Right forelimb (tissue), 1 donor: ENCODE data around the gene PSG3.
A peak's percentile ranks its signal among the peaks of the same experiment; 100 is the strongest.
"Not testable (repeated sequence)": the region's sequence is repeated elsewhere in the genome, so short reads cannot be mapped to it uniquely, and the experiment has no call there.

ENCODE experiments used
- DNase-seq: peaks from one replicate; pipeline ENCODE4 v3.0.0-alpha.2; 2018

The PSG3 gene

DNA sequence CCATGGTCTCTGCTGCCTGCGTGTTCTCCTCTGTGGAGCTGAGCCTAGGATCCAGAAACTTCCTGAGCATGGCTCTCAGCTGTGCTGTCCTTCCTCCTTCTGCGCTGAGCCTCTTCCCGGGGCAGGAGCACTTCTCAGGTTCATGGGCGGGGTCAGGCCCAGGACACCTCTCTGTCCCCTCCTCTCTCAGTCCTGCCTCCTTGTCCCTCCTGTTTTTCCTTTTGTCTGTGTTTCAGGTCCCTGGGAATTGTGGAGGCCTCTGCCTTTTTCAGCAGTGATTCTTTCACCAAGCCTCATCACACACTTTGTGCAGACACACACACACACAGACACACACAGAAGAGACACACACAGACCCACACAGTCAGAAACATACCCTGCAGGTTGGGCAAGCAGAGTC lies at the start of gene PSG3:
PSG3 (minus strand) TSS at position 101 of the 400 bp plus-strand sequence; CDS start at position 4, 97 bp downstream.
- DNase-seq, result not testable (repeated sequence)

- not testable (repeated sequence) for DNase-seq
Measured at GRCh38 chr19:42788766-42789165, 48.5 kb upstream of the PSG3 start.

- not testable (repeated sequence) for DNase-seq
Measured at GRCh38 chr19:42787766-42788165, 47.5 kb upstream of the PSG3 start.

GRCh38 chr19:42776750-42777612 lies 36.7 kb upstream of the PSG3 start:
- peak; percentile 55 for DNase-seq

DNA sequence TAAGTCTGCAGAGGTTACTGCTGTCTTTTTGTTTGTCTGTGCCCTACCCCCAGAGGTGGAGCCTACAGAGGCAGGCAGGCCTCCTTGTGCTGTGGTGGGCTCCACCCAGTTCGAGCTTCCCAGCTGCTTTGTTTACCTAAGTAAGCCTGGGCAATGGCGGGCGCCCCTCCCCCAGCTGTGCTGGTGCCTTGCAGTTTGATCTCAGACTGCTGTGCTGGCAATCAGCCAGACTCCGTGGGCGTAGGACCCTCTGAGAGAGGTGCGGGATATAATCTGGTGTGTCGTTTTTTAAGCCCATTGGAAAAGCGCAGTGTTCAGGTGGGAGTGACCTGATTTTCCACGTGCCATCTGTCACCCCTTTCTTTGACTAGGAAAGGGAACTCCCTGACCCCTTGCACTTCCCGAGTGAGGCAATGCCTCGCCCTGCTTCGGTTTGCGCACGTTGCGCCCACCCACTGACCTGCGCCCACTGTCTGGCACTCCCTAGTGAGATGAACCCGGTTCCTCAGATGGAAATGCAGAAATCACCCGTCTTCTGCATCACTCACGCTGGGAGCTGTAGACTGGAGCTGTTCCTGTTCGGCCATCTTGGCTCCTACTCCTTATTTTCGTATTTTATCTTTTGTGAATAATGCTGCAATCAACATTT lies 34.4 kb upstream of the PSG3 start:
- DNase-seq, result not testable (repeated sequence)

GRCh38 chr19:42767319-42767718 lies 27.0 kb upstream of the PSG3 start:
- not testable (repeated sequence) for DNase-seq

DNA sequence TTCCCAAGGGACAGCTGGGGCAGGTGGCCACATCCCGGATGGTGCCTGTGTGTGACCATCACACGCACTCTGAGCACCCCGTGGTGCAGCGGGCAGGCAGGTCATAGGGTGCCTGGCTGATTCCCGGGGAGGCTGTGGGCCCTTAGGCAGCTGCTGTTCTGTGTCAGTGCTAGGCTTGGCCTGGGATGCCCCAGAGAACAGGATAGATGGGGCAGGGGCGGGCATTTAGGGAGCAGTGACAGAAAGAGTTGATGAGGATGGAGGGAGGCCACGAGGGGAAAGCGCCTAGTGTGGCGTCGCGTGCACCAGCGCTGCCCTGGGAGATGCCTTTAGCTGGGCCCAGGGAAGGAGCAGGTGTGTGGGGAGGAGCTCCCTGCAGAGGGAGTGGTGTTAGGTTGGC lies 26.6 kb upstream of the PSG3 start:
- DNase-seq, result not testable (repeated sequence)

DNA sequence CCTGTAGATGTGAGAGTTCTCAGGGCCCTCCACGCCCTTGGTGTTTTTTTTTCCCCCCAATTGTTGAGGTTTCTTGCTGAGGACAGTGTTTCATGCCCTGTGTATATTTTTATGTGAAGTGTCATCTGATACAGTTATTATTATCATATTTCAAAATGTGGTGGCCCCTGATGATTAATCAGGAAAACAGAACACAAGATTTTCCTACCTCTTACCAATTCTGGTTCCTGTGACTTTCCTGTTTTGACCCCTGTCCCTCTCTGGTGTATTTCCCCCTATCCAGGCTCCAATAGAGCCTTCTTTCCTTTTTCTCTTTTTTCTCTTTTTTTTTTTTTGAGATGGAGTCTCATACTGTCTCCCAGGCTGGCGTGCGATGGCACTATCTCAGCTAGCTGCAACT lies 24.6 kb upstream of the PSG3 start:
- DNase-seq, result no peak

DNA sequence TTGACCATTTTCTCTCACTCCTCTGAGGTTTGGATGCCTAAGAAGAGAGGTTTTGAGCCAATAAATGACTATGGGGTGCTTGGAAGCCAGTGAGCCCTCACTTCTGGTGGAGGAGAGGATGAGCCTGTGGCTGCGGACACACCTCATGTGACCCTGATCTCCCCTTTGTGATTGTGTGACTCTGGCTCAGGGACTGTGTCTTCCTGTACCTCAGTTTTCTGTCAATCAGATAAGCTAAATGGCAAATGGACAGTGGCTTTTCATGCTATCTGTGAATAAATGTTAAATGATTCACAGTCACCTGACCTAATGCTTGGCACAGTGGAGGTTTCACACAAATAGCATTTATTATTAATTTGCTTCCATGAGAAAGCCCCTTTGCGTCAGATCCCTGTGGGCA lies 22.5 kb upstream of the PSG3 start:
- no peak for DNase-seq

GRCh38 chr19:42761924-42762295 lies 21.6 kb upstream of the PSG3 start:
- DNase-seq, result not testable (repeated sequence)

DNA sequence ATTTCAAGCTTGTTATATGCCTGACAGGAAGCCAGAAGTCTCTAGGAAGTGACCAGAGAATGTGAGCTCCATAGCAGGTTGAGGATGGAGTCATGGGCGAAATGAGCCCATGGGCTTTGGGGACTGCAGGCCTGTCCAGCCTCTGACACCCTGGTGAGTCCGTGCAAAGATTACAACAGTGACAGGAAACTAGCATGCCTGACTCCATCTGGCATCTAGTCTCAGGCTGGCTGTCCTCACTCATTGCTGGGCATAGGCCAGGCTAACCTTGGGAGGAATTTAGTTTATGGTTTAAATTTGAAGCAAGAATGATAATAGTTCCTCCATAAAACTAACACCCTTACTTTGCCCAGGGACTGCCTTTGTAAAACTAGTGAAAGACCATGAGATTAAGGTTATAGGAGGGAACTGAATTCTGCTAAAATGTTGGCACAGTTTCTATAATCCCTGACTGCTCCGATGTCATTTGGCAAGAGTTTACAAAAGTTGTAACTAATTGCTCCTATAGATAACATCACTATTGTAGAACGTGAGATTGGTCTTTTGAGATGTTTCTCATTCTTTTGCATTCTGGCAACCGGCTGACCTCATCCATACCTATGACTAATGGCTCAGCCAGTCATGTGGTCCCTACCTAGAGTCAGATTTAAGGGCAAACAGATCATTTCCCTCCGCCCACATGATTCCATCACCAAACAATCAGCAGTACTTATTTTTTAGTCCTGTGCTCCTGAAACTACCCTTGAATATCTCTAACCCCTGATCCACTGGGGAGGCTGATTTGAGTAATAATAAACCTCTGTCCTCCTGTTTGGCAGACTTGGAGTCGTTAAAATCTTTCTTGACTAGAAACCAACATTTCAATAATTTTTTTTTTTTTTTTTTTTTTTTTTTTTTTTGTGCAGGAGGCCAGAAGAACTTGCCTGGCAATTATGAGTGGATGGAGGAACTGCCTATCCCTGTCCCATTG lies 21.0 kb upstream of the PSG3 start:
- DNase-seq, result not testable (repeated sequence)

- DNase-seq, result not testable (repeated sequence)
Measured at GRCh38 chr19:42758667-42759066, 18.4 kb upstream of the PSG3 start.

DNA sequence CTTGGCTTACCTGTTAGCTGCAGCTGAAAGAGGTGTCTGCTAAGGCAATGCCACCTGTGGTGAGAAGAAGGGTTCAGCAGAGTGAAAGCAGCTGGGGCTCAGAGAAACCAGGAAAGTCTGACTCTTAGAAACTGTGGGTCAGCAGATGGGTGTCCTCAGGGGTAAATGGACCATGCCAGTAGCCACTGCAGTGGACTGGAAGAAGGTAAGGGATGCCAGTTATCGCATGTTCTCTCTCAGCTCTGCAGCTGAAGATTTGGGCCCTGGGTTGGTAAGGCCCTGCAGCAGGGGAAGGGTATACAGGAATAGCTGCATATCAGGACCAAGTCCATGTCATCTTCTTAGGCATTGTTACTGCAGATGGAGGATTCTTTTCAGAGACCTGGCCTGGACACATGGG lies 12.0 kb upstream of the PSG3 start:
- not testable (repeated sequence) for DNase-seq

DNA sequence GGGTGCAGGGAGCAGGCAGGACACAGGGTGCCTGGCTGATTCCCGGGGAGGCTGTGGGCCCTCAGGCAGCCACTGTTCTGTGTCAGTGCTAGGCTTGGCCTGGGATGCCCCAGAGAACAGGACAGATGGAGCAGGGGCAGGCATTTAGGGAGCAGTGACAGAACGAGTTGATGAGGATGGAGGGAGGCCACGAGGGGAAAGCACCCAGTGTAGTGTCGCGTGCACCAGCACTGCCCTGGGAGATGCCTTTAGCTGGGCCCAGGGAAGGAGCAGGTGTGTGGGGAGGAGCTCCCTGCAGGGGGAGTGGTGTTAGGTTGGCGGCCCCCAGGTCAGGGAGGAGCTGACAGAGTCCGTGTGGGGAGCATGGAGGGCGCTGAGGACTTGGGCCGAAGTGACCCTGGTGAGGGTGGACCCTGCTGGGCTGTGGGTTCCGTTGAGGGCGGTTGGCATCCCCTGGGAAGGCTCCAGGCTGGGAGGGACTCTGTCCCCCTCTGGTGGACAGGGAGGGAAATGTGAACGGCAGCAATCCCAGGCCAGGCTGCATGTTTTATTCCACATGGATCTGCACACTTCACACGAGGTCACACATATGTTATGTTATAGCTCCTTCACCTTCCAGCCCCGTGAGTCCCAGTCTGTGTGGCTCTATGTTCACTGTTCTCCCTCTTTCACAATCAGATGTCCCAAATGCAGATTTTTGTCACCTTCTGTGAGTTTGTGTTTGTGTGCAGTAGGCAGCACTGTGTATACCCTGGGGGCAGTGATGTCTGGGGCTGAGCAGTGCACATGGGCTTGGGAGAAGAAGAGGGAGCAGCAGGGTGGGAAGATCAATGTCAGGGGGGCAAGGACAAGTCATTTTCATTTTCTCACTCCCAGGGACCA lies 1.7 kb upstream of the PSG3 start:
- DNase-seq, result not testable (repeated sequence)

DNA sequence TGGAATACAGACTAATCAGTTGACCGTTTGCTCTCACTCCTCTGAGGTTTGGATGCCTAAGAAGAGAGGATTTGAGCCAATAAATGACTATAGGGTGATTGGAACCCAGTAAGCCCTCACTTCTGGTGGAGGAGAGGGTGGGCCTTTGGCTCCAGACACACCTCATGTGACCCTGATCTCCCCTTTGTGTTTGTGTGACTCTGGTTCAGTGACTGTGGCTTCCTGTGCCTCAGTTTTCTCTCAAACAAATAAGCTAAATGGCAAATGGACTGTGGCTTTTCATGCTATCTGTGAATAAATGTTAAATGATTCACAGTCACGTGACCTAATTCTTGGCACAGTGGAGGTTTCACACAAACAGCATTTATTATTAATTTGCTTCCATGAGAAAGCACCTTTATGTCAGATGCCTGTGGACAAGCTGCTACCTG lies 2.7 kb downstream of the PSG3 start:
- DNase-seq, result not testable (repeated sequence)

- DNase-seq, result not testable (repeated sequence)
Measured at GRCh38 chr19:42728341-42728740, 11.9 kb downstream of the PSG3 start.

DNA sequence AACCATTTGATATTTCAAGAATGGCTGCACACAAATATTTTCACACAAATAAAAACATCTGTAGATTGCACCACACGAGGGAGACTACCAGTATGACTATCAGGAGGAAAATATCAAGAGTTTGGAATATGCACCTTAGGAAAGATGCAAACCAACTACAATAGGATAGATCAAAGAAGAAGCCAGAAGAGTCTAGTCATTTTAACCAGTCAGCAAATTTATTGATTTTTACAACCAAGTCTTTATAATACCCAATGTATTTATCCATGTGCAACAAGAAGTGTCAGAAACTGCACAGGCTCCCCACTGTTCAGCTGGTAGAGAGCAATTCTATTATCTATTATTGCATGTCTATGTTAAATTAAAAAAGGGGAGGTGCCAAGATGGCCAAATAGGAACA lies 26.3 kb downstream of the PSG3 start:
- not testable (repeated sequence) for DNase-seq

DNA sequence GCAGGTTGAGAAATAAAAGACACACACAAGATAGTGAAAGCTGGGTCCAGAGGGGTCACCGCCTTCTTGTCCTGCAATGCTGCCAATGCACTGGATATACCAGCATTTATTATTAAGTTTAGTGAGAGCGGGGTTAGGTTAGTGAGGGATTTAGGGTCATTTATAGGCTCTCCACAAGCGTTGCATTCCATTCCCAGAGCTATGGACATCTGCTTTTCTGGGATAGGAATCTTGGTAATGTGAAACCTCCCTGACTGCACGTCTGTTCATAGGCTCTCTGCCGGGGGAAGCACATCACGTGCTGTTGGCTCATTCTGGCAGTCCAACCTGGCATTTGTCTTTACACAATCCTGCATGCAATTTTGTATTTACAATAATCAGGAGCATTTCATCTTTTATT lies 27.5 kb downstream of the PSG3 start:
- DNase-seq, result not testable (repeated sequence)

DNA sequence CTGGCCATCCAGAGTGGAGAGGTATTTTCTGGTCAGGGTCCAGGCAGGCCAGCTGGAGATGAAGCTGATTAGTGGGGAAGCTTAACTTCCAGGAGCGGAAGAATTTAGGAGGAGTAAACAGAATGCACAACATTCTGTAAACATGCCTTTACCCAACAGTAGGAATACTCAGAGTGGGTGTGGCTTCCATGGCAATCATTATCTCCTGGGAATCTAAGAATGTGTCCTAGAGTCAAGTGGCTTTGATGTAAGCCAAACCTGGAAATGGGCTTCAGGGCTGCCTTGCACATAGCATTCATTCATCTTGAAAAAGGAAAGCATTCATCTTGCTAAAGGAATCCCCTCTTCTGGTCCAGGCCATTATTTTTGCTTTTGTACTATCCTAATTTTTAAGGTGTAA lies 29.3 kb downstream of the PSG3 start:
- DNase-seq, result not testable (repeated sequence)

- no peak for DNase-seq
Measured at GRCh38 chr19:42697884-42698283, 42.4 kb downstream of the PSG3 start.

- DNase-seq, result no peak
Measured at GRCh38 chr19:42695811-42696503, 44.3 kb downstream of the PSG3 start.
